Activated CD4-positive, alpha-beta T cell treated with anti-CD3 and anti-CD28 coated beads, Interleukin-2, amount 50 U/mL, for 4 hours (primary cell): ENCODE results near the gene OBSCN.
"Not testable (repeated sequence)": the region's sequence is repeated elsewhere in the genome, so short reads cannot be mapped to it uniquely, and the experiment has no call there.

ENCODE experiments used
- DNase-seq, 2 experiments: peaks; one replicate each; pipeline ENCODE4 v3.0.0-alpha.2; 2020

Gene OBSCN

GRCh38 chr1:228172591-228173527 lies 35.0 kb upstream of the OBSCN start:
- no peak for DNase-seq

GRCh38 chr1:228173528-228174481 lies 34.0 kb upstream of the OBSCN start:
- DNase-seq: not testable (repeated sequence)

DNA sequence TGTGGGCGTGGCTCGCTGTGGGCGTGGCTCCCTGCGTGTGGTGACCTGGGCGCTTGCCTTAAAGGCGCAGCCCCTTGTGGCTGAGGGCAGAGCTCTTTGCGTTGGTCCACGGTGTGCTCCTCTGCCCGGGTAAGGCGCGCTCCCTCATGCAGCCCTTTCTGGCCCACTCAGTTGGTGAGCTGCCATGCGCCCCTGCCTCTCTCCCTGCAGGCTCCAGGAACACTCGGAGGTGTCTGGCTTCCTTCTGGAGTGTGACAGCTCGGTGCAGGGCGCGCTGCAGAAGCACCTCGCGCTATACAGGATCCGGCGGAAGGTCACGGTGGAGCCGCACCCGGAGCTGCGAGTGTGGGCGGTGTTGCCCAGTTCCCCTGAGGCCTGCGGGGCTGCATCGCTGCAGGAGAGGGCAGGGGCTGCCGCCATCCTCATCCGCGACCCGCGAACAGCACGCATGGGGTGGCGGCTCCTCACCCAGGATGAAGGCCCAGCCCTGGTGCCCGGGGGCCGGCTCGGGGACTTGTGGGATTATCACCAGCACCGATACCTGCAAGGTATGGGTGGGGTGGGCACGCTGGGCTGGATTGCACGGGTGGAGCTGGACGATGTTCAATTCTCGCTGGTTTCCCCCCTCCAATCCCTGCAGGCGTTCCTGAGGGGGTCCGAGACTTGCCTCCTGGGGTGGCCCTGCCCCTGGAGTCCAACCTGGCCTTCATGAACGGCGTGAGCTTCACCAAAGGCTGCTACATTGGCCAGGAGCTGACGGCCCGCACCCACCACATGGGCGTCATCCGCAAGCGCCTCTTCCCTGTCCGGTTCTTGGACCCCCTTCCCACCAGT lies 33.1 kb upstream of the OBSCN start:
- no peak for DNase-seq

DNA sequence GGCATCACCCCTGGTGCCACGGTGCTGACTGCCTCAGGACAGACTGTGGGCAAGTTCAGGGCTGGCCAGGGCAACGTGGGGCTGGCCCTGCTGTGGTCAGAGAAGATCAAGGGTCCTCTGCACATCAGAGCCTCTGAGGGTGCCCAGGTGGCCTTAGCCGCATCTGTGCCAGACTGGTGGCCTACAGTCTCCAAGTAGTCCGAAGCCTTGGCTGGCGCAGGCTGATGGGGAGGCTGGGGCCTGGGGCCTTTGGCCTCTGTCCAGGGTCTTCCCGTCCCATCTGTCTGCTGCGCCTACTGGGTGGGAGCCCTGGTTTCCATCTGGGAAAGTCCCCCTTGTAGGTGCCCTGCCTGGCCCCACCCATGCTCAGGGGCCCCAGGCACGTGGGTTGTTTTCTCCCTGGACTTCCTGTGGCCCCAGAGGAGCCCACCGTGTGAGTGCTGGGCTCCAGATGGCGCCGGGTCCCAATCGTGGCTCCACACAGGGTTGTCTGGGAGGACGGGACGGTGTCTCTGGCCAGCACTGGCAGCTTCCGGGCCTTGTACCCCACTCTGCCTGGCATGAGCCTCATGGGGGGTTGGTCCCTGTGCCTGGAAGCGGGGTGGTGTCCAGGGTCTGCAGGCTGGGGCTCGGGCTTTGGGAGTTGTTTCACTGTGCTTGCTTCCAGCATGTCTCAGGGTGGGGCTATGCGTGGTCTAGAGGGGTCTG lies 32.4 kb upstream of the OBSCN start:
- no peak for DNase-seq

- no peak for DNase-seq
Observed at GRCh38 chr1:228176024-228176395, 31.8 kb upstream of the OBSCN start.

DNA sequence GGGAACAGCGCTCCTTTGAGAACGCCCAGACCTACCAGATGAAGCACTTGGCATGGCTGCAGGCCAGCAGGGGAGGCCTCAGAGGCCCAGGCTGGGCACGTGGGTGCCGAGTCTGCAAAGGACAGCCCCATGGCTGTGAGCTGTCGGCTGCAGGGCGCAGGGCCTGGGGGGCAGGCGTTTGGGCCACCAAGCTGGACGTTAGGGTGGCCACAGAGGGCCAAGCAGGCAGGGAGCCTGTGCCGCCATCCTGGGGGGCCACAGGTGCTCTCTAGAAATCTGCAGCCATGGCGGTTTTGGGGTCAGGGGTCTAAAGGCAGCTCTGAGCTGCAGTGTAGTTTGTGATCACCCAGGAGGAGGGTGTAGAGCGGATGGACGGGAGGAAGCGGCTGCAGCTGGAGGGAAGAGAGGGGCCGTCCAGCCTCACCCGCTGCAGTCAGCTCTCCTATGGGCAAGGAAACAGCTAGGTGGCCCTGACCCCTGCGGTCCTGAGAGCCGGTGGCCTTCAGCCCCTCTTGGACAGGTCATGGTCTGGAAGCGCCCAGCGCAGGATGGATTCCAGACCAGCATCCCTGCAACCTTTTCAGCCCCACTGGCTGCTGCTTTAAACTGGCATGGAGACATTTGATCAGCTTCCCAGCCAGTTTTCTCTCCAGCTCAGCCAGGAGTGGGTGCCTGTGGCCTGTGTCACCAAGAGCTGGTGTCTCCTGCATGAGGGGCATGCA lies 31.2 kb upstream of the OBSCN start:
- DNase-seq: no peak

GRCh38 chr1:228177183-228177475 lies 30.7 kb upstream of the OBSCN start:
- no peak for DNase-seq

DNA sequence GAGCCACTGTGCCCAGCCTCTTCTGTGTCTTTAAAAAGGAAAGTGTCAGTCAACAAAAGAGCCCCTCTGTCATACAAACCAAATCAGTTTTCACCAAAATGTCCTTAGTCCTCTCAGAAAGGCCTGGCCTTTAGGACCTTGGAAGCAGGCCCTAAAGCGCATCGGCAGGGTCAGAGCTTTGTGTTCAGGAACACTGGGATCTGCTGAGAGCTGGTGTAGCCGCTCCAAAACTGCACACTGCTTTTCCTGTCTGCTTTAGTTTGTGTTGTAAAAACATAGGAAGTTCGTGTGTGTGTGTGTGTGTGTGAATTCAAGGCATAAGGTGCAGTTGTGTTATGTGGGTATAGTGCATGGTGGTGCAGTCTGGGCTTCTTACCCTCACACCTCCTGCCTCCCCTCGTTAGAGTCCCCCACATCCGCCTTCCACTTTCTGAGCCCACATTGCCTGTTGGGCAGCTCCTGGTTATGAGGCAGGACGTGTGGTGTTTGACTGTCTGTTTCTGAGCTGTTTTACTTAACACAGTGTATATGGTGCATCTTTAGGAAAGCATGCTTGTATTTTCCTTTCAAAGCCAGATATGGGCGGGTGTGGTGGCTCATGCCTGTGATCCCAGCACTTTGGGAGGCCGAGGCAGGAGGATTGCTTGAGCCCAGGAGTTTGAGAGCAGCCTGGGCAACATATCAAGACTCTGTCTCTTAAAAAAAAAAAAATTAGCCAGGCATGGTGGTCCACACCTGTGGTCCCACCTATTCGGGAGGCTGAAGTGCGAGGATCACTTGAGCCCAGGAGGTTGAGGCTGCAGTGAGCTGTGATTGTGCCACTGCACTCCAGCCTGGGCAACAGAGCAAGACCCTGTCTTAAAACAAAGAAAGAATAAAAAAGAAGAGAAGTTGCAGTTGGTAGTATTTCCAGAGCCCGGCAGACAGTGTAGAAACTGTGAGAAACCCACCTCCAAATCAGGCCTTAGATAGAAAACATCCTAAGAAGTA lies 29.8 kb upstream of the OBSCN start:
- no peak for DNase-seq

GRCh38 chr1:228178737-228179684 lies 28.8 kb upstream of the OBSCN start:
- no peak for DNase-seq

- DNase-seq: no peak
Observed at GRCh38 chr1:228180271-228180958, 27.4 kb upstream of the OBSCN start.

DNA sequence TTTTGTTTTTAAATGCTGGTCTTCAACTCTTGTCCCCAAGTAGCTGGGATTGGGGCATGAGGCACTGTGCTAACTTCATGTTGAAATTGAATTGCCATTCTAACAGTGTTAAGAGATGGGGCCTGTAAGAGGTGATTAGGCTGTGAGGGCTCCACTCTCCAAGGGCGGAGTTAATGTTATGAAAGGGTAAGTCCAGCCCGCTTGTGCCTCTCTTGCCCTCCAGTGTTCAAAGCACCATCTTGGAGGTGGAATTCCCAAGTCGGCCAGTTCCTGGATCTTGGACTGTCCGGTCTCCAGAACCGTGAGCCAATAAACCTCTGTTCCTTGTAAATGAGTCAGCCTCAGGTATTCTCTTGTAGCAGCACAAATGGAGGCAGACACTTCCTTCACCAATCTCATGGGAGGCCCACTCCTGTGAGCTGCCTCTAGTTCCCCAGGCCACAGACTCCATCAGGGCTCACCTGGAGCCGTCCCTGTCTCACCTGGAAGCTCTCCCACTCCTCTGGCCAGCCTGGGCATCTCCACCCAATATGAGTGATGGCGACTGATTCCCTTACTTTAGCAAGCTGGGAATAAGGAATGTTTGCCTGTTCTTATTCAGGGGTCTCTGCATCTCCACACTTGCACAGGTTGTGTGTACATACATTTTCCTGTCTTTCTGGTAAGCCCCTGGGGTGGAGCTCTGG lies 26.7 kb upstream of the OBSCN start:
- DNase-seq: no peak

DNA sequence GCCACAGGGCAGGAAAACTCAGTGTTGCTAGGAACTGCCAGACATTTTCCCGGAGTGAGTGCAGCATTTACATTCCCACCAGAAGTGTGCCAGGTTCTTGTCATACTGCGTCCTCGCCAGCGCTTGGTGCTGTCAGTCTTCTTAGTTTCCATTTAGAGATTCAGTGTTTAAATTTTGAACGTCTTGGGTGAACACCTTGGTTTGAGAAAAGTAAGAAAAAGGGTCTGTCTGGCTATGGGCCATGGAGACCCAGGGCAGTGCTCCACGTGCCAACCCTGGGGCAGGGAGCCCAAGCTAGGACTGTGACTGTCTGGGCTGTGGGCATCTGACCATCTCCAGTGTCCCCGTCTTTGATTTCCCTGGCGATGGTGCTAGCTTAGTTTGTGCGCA lies 26.2 kb upstream of the OBSCN start:
- DNase-seq: no peak

- DNase-seq: no peak
Observed at GRCh38 chr1:228182296-228183030, 25.4 kb upstream of the OBSCN start.

- DNase-seq: no peak
Observed at GRCh38 chr1:228184152-228184551, 23.7 kb upstream of the OBSCN start.

DNA sequence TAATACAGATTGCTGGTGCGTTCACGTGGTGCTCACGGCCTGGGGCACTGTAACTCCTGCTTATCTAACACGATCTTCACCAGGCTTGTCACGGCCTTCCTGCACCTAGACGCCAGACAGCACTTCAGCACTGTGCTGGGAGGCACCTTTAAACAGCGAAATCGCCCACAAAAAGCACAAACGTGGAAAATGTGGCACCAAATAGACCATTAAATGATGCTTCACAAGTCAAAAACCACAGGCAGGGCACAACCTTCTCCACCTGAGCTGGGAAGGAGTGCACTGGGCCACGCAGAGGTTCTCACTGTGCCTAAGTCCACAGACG lies 22.2 kb upstream of the OBSCN start:
- DNase-seq: peak; percentile 23 to 31

- not testable (repeated sequence) for DNase-seq
Observed at GRCh38 chr1:228188249-228188648, 19.6 kb upstream of the OBSCN start.

GRCh38 chr1:228190182-228190581 lies 17.7 kb upstream of the OBSCN start:
- DNase-seq: no peak
